SHP77 treated with DMSO at 0.1 percent for 48 hours (cell line): Measurements from ENCODE around the gene ADNP.

ENCODE experiments used
- DNase-seq: peaks from one replicate; lab custom pipeline; 2025; lab: John Stamatoyannopoulos, UW

The ADNP gene

DNA sequence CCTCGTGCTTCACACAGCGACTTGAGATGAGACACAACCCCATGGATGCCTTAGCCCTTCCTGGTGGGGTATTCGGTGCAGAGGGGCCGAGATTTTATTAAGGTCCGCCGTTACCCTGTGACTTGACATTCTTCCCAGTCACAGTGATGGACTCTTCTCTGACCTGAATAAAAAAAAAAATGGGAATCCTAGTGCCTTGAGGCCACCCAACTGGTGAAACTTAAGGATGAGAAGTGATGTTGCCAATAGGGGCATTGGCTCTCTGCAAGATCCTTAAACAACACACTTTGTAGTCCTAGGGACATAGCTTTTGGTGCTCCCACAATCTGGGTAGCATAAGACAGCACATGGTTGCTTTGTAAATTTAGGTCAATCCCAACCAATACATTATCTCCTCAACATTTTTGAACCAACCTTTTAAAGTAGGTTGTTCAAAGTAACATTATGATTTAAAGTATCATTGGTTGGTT lies 814 bp upstream of the ADNP start:
- no peak for DNase-seq

DNA sequence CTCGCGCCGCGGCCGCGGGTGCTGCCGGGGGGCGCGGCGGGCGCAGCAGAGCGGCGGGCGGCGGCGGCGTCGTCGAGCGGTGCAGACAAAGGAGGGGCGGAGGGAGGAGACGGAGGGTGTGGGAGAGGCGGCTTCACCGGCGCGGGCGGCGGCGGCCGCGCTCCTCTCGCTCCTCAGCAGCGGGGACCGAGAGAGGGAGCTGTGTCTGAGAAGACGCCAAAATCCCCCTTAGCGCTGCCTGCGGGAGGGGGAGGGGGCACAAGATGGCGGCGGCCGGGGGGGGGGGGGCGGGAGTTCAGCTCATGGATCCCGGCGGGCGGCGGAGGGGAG lies 296 bp downstream of the ADNP start:
- DNase-seq, result no peak

DNA sequence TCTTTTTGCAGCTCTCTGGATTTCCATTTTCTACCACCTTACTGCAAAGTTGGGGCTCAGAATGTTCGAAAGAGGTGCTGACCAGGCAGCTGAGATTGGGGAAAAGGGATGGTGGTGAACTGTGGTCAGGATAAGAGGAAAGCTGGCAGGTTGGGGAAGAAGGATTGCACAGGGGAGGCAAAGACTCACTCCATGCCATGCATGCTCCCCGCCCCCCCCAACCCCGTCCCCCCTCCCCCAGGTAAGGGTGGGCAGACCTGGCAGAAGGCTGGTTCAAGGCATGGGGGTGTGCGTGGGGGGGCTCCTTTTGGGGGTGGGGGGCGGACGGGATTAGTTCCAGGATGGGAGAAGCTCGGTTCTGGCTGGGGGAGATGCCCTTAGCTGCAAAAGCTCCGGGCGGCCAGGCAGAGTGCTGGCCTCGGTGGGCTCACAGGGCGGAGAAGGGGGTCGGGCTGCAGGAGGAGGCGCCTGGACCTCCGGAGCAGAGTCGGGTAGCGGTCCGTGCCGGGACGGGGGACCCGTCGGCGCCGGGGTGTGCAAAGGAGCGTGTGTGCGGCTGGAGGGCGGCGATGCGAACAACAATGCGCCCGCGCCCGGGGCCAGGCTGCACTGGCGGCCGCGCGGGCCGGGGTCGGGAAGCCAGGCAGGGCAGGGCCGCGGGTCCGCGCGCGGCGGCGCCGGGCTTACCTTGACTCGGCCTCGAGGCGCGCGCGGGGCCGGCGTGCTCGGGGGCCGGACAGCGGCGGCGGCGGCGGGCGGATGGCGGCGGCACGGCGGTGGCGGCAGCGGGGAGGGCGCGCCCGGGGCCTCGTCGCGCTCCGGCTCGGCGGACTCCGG lies 880 bp downstream of the ADNP start:
- no peak for DNase-seq

DNA sequence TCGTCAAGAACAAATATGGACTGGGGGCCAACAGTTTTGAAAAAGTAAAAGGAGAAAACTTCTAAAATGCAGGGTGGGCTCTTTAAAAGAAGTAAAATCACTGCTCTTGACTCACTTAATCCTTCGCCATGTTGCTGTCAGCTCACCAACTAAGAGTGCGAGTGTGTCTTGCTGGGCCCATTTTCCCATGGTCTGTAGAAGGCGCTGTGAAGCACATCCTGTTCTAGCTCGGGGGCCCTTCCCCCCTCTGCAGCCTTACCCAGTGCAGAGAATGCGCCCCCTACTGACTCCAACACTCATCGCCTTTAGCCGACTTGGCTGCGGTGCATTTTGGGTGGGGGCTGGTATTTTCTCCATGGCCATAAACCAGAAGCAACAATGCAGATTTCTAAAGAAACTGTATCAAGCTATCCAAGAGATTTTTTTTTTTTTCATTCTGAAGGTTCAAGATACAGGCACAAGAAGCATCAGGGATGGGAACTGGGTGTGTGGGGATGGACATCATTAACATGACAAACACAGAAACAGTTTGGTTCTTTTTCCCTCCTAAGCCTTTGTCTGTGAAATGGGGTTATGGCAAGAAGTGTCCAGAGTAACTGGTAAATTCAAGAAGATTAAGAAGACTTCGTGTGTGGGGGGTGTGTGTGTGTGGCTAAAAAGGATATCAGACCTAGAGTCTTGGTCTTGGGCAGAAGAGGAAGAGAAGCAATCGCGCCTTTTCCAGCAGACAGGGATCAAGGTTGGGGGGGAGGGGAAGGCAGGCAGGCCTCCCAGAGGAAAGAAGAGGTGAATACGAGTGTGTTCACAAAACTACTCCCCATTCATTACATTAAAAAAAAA lies 1.7 kb downstream of the ADNP start:
- peak; percentile 85 for DNase-seq

DNA sequence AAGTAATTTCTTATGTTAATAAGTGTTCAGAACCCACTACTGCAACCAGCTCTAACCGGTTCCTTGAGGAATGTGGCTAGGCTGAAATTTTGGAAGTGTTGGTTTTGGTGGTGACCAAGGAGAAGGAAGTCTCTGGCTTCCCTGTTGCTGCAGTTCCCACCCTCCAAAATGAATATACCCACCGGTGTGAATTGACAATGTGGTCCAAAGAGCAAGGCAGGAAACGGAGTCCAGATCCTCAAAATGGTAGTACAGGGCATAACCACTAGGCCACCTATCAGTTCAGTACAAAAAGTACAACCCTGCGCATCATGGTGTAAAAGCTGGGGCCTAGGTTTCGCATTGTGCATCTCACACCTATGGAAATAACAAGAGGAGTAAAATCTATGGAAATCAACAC lies 2.8 kb downstream of the ADNP start:
- DNase-seq, result no peak

DNA sequence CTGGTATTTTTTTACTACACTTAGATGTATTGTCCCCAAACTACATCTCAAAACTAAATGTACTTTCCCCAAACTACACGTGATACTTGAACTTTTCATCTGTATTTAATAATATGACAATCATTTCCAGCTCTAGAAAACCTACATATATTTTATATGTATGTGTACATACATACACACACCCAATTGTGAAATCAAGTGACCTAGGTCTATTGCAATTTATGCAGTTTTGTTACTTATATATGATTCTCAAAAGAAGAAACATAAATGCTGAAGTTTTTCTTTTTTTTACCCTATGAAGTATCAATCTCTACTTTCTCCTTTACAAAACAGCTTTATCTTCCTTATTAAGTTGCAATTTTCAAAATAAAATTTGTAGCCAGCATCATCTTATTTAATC lies 4.7 kb downstream of the ADNP start:
- DNase-seq, result no peak

DNA sequence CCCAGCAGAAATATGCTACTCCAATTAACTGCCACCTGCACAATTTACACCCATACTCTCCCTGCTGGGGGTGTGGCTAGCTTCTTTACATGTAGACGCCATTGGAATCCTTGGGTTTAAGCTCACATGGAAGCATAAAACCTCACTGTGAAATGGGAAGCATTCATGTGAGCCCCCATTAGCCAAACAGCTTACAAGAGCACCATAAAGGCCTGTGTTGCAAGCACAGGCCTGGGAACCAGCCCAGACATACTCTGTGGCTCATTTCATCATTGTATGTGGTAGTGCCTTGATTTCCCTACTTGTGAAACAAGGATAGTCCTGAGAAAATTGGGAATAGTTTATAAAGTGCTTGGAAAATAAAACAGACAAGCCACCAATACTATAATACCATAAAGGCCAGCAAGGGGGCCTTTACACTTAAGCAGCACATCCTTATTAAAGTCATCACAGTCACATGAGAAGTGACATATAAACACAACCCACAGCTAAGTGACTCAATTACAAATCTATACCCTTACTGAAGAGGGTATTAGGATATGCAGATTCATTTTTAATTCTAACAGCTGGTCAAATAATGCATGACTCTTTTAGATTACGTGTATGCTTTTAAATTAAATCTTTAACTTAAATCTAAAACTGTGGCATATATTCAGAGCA lies 6.8 kb downstream of the ADNP start:
- no peak for DNase-seq

DNA sequence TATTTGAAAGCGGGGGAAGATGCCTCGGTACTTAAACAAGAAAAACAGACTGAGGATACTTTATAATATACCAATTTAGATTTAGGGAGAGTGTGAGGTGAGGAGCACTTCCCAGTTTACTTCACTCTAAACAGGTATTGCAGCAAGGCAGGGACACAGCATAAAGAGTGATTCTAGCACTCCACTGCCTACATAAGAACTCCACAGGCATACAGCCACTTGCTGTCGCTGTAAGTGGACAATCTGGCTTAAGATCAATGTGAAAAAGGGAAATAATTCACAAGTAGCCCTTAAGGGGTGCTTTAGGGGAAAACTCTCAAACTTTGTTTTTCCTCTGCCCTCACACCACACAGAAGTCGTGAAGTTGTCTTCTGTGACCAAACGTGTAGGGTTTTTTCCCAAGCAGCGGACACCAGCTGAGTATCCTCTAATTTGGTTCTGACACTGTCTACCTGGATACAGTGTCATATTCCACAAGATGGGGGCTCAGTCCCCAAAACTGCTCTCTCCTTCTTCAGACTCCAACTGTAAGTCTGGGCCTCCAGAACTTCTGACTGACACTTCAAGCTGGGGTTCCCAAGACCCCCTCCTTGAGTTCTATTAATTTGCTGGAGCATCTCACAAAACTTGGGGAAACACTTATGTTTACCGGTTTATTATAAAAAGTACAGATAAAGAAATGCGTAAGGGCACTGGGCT lies 9.3 kb downstream of the ADNP start:
- no peak for DNase-seq

DNA sequence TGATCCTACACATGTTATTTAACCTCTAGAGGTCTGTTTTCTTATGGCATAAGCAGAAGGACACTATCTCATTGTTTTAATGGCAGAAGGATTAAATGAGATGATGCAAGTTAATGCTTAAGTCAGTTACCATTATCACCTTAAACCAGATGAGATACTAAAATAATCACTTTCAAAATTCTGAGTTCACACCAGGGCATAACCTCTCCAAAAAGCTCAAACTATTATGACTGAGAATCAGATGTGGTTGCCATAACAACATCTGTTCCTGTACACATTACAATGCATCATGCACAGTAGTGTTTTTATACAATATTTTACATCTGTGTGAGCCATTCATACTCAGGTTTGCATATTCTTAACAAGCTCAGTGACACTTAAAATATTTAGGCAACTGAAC lies 10.2 kb downstream of the ADNP start:
- no peak for DNase-seq

DNA sequence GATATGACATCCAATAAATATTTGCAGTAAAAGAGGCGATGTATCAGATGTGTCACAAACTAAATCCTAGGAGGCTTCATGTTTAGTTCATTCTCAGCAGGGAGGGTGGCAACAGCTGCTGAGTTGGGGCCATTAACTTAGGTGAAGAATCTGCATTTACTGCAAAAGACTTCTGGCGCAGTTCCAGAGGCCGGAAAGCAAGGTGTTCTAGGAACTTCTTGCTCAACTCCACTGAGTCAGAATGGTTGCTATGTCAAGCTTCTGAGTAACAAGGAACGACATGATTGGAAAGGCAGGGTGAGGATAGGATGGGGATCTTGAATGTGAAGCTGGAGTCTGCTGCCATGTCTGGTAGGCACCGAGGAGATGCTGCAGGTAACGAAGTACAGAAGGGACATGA lies 11.7 kb downstream of the ADNP start:
- no peak for DNase-seq

DNA sequence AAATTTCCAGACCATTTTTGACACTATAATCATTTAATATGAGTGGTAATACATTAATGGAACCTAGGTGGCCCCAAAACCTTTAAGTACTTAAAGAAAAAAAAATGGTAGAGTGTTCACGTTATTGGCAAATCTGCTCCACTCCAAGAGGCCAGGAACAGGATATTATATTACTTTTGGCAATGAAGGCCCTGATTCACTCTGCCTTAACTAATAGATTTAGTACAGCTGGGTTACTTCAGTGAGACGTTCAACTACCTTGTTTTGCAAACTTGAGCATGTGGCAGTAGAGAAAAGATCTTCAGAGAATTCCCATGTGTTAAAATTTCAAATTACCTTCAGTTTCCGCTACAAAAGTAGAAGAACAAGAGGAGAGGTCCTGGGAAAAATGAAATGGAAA lies 12.8 kb downstream of the ADNP start:
- DNase-seq, result no peak

DNA sequence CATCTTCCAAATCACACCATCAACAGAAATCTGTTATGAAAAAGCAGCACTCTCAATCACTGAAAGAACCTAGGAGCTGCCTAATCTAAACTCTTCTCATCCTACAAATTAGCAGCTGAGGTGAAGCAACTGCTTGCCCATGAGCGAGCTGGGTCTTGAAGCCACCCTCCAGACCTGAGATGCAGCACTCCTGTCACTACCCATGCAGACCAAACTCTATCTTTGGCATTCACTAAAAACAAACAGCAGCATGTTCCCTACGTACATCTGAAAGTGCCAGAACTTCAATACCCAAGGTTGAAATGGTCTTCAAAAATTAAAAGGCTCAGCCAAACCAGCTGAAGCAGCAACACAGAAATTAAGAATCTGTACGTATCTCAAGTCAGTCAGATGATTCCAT lies 14.3 kb downstream of the ADNP start:
- no peak for DNase-seq

DNA sequence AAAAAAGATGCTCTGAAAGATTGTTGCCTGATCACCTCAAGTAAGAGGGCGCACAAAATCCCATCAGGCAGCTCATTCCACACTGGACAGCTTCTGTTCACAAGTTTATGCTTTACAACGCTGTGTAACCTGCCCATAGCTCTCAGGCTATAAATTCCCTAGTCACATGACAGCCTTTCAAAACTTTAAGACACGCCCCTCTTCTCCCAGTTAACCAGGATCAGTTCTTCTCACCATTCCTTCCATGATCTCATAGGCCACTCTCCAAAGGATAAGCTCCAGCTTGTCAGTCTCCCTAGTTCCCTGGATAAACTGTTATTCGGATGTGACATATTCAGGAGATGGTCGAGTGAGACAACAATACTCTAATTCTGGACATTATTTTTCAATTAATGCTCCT lies 15.0 kb downstream of the ADNP start:
- no peak for DNase-seq

DNA sequence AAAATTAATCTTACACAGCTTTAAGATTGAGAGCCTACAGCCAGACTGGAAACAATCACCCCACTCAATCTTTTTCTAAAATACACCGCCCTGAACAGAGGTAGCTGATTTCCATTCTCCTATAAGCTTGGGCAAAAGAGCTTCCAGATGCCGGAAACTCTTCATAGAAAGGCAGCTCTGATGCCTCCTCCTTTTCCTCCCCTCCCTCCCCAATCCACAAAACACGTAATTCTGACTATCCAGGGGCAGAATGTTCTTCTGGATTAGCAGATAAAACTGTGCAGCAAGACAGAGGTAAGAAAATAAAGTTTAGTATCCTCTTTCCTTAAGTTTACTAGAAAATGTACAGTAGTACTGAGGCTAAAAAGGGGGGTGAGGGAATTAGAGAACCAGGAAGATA lies 15.8 kb downstream of the ADNP start:
- DNase-seq, result no peak

DNA sequence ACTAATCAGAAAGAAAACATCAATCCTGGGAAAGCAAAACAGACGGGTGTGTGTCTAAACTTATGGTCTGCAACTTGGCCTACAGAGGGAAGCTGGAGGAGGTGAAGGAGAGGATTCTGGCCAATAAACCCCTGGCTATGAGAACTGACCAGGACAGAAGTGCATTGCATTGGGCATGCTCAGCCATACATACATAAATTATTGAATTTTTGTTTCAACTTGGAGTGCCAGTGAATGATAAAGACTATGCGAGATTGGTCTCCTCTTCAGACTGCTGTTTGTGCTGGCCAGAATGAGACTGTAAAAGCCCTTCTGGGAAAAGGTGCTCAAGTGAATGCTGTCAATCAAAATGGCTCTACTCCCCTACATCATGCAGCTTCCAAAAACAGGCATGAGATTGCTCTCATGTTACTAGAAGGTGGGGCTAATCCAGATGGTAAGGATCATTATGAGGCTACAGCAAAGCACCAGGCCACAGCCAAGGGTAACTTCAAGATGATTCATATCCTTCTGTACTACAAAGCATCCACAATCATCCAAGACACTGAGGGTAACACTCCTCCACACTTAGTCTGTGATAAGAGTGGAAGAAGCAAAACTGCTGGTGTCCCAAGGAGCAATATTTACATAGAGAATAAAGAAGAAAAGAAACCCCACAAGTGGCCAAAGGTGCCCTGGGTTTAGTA lies 17.4 kb downstream of the ADNP start:
- no peak for DNase-seq

DNA sequence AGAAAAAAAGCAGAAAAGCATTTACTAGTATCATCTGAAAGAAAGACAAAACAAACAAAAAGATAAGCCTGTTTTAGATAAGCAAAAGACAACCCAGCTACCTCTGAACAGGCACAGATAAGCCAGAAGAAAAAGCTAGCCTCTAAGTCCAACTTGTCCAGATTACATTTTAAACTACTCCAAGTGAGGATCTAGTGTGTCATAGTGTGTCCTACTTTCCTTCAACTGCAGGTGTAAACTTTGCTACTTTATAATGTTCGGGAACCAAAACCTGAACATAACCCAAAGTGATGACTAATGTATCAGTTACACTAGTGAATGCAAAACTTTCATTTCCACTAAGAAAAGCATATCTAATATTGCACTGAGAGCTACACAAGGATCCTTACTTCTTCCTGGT lies 19.5 kb downstream of the ADNP start:
- no peak for DNase-seq

DNA sequence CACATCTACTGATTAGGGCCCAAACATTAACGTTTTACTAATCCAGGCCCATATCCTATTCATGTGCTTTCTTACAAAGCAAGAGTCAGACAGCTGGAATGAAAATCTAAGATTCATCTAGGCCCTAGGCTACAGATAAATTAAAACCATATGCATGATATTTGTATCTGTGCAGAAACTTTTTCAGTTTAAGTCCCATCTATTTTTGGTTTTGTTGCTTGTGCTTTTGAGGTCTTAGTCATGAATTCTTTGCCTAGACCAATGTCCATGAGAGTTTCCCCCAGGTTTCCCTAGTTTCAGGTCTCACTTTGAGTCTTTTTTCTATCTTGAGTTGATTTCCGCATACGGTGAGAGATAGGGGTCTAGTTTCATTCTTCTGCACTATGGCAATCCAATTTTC lies 20.2 kb downstream of the ADNP start:
- DNase-seq, result no peak

DNA sequence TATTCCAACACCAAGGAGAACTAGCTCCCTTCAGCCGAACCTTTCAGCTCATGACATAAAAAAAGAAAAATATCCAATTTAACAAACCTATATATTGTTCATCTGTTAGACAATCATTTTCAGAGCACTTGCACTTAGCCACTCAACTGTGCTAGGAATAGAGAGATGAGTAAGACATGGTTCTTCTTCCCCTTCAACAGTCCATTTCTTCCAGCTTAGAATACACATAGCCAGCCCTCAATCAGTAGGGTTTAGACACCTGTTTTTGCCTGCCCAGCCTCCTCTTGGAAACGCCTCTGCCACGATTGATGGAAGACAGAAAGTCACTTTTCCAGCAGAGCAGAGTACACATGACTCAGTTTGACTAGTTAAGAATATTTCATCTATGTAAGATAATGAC lies 21.8 kb downstream of the ADNP start:
- no peak for DNase-seq

DNA sequence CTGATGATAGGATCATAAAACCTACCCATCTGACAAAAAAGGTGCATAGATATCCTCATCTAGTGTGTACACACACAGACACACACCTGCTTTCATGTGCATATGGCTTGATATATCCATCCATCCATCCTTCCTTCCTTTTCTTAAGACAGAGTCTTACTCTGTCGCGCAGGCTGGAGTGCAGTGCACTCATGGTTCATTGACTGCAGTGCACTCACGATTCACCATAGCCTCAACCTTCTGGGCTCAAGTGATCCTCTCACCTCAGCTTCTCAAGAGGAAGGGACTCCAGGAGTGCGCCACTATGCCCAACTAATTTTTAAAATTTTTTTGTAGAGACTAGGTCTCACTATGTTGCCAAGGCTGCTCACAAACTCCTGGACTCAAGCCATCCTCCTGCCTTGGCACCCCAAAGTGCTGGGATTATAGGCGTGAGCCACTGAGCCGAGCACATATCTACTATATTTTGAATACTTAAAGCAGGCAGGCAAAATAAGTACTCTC lies 27.1 kb downstream of the ADNP start:
- DNase-seq, result no peak

DNA sequence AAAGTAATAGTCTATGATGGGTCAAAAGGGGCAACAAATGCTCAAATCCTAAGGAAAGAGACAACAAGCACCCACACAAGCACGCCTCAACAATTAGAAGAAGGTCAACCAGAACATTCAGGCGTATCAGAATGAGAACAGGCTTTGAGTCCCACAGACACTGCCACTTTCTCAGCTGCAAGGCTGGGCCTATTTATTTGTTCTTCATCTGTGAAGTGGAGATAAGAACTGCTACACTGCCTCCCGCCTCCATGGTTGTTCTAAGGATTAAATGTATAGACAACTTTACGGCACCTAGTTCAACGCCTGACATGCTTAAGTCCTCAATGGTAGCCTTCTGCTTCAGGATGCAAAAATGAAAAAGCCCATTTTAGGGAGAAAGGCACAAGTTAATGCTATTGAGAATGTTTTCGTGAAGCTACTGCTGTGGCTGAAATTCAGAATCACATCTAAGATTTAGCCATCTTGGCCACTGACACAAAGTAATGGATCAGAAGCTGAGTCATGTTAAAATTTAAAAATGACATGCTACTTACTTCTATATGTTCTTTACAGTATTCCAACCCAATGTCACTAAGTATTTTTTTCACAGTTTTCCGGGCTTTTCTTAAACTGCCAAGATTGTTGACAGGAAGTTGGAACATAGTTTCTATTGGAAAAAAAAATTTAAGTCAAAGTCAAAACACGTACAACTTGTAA lies 27.7 kb downstream of the ADNP start:
- no peak for DNase-seq

DNA sequence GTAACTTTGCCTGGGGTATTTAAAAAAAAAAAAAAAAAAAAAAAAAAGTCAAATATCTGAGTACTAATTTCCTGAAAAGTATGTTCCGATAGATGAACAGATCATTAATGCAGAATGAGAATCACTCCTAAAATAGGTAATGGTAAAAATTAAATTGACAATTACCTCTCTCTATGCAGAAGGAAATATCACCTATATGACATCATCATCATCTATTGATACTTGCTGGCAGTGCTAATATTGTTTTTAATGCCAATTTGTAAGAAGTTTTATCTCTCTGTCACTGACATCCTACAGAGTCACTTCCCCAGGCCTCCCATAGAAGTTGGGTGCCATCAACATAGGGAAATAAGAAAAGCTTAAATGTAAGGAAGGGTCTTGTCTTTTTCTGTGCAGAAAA lies 29.9 kb downstream of the ADNP start:
- no peak for DNase-seq
